Upper lobe of left lung (tissue), 4 donors: ENCODE data around the gene C12orf56.
"Not testable (repeated sequence)": the region's sequence is repeated elsewhere in the genome, so short reads cannot be mapped to it uniquely, and the experiment has no call there.

Experiments used
- POLR2AphosphoS5 ChIP-seq, 2 donors: sonication (generic); formaldehyde crosslinking; IDR thresholded peaks; one replicate each; pipeline ENCODE4 v1.5.1; 2017; ENCODE audit warnings: antibody characterized with exemption in 2 of 2
- TF ChIP-seq, protein P1 (sequence below), 6 experiments: fragments of 450-650 bp in 4 of 6; fragments of 200-600 bp in 2 of 6; sonication (generic) in 2 of 6; IDR thresholded peaks; one replicate each; pipeline ENCODE4 v1.5.1; 2016 to 2019; ENCODE audit warnings: antibody characterized with exemption in 6 of 6

DNA sequence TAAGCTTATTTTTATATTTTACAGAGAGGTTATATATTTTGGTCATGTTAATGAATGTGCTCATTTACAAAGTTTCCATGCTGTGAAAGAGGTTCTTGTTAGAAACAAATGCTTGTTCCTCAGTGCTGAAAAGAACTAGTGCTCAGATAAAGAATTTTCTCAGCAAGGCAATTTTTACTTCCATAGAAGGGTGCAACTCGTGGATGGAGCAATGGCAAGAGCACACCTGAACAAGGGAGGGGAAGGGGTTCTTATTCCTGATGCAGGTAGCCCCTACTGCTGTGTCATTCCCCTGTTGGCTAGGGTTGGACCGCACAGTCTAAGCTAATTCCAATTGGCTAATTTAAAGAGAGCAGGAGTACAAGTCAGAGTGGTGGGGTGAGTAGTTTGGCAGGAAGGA is 34.3 kb downstream of the C12orf56 start:
- TF ChIP-seq, protein P1, sequence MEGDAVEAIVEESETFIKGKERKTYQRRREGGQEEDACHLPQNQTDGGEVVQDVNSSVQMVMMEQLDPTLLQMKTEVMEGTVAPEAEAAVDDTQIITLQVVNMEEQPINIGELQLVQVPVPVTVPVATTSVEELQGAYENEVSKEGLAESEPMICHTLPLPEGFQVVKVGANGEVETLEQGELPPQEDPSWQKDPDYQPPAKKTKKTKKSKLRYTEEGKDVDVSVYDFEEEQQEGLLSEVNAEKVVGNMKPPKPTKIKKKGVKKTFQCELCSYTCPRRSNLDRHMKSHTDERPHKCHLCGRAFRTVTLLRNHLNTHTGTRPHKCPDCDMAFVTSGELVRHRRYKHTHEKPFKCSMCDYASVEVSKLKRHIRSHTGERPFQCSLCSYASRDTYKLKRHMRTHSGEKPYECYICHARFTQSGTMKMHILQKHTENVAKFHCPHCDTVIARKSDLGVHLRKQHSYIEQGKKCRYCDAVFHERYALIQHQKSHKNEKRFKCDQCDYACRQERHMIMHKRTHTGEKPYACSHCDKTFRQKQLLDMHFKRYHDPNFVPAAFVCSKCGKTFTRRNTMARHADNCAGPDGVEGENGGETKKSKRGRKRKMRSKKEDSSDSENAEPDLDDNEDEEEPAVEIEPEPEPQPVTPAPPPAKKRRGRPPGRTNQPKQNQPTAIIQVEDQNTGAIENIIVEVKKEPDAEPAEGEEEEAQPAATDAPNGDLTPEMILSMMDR (IDR thresholded peaks at IDR 0.05), result not testable (repeated sequence)
- TF ChIP-seq POLR2AphosphoS5 (IDR thresholded peaks at IDR 0.05), result not testable (repeated sequence)
